ENCODE results near the gene PSMD3. TPM values are rescaled to one million over a fixed set of nuclear protein-coding genes. Genes with fewer than 3 reads are reported as not detected.

PSMD3 gene
- total RNA-seq, 1 donor from 2014 or later = 95.8 TPM

- no peak for DNase-seq (ENCODE audit: low read depth in 2 of 2)
Measured at GRCh38 chr17:40022497-40022896, 41.9 kb downstream of the PSMD3 start.

- no peak for DNase-seq (ENCODE audit: low read depth in 2 of 2)
Measured at GRCh38 chr17:40022961-40023541, 42.4 kb downstream of the PSMD3 start.

GRCh38 chr17:40023590-40024292, 43.1 kb downstream of the PSMD3 start:
- peak; percentile 58 to 94 for DNase-seq (ENCODE audit: low read depth in 2 of 2)

GRCh38 chr17:40024901-40025300, 44.3 kb downstream of the PSMD3 start:
- peak in 1 of 2 donors; percentile 64 for DNase-seq (ENCODE audit: low read depth in 2 of 2)

- no peak for DNase-seq (ENCODE audit: low read depth in 2 of 2)
Measured at GRCh38 chr17:40025559-40025958, 45.0 kb downstream of the PSMD3 start.

GRCh38 chr17:40025991-40026815, 45.6 kb downstream of the PSMD3 start:
- peak; percentile 58 to 96 for DNase-seq (ENCODE audit: low read depth in 2 of 2)

GRCh38 chr17:40026816-40027613, 46.4 kb downstream of the PSMD3 start:
- peak; percentile 75 to 89 for DNase-seq (ENCODE audit: low read depth in 2 of 2)

GRCh38 chr17:40027614-40028012, 47.0 kb downstream of the PSMD3 start:
- DNase-seq (ENCODE audit: low read depth in 2 of 2) = no peak

- no peak for DNase-seq (ENCODE audit: low read depth in 2 of 2)
Measured at GRCh38 chr17:40028595-40028994, 48.0 kb downstream of the PSMD3 start.

GRCh38 chr17:40031706-40032105, 51.1 kb downstream of the PSMD3 start:
- no peak for DNase-seq (ENCODE audit: low read depth in 2 of 2)

- no peak for DNase-seq (ENCODE audit: low read depth in 2 of 2)
Measured at GRCh38 chr17:40032322-40033320, 52.0 kb downstream of the PSMD3 start.

GRCh38 chr17:40033339-40033738, 52.7 kb downstream of the PSMD3 start:
- no peak for DNase-seq (ENCODE audit: low read depth in 2 of 2)

- no peak for DNase-seq (ENCODE audit: low read depth in 2 of 2)
Measured at GRCh38 chr17:40034426-40035161, 54.0 kb downstream of the PSMD3 start.

- peak in 1 of 2 donors; percentile 56 for DNase-seq (ENCODE audit: low read depth in 2 of 2)
Measured at GRCh38 chr17:40035162-40035559, 54.6 kb downstream of the PSMD3 start.

- peak; percentile 88 to 90 for DNase-seq (ENCODE audit: low read depth in 2 of 2)
Measured at GRCh38 chr17:40038882-40039513, 58.4 kb downstream of the PSMD3 start.

- no peak for DNase-seq (ENCODE audit: low read depth in 2 of 2)
Measured at GRCh38 chr17:40041196-40041595, 60.6 kb downstream of the PSMD3 start.
